IPS DF 19.7 (cell line): Measurements from ENCODE around the gene CCDC71.

Experiments
- DNase-seq: peaks from one replicate; pipeline ENCODE4 v3.0.0-alpha.2; 2013; ENCODE audit warnings: low read depth, low spot score

The CCDC71 gene

DNA sequence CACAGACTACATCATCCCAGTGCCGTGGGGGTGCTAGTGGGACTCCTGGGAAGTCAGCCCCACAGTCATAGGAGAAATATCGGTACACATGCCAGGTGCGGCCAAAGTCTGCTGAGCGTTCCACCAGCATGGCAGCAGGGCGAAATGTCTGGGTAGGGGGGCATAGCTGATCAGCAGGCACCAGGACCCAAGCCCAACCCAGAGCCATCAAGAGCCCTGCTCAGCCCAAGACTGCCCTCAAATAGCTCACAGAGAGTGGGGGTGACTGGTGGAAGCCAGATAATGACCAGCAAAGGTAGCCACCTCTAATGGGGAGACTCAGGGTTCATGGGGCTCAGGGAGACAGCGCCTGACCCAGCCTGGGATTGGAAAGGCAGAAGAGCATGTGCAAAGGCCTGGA lies 34.6 kb downstream of the CCDC71 start:
- DNase-seq = no peak

DNA sequence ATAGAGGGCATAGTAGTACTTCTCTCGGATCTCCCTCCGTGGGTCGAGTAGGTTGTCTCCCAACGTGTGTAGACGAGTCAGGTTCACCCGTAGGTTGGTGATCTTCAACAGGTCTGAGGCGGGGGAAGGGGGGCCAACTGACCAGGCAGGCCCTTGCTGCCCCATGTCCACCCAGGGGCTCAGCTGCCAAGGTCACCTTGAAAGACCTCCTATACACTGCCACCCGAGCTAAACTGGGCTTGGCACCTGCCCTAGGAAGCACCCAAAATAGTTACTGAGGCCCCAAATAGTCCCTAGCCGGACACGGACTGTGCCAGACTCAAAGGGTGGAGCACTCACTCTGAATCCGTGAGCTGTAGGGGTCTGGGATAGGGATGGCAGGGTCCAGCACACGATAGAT lies 35.1 kb downstream of the CCDC71 start:
- no peak for DNase-seq

DNA sequence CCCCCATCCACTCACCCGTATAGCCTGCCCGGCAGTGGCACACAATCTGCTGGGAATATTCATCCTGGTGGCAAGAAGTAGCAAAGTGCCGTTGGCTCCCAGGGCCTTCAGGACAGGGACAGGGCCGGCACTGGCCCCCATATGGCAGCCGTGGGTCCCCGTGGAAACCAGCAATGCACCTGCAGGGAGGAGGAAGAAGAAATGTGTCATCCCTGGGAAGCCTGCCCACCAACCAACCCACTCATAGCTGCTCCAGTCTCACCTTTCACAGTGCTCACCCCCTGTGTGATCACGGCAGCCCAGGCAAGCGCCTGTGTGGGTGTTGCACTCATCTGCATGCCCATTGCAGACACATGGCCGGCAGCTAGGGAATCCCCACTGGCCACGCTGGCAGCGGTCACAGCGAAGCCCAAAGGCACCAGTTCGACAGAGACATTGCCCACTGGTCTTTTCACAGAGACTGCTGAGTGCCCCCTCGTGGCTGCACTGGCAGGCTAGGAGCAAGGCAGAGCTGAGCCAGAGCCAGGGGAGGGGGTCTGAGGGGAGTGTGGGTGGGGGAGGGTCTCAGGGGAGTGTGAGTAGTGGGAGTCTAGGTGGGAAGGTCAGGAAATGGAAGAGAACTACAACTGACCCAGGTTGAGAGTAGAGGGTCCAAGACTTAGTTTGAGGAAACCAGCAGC lies 41.0 kb downstream of the CCDC71 start:
- no peak for DNase-seq

DNA sequence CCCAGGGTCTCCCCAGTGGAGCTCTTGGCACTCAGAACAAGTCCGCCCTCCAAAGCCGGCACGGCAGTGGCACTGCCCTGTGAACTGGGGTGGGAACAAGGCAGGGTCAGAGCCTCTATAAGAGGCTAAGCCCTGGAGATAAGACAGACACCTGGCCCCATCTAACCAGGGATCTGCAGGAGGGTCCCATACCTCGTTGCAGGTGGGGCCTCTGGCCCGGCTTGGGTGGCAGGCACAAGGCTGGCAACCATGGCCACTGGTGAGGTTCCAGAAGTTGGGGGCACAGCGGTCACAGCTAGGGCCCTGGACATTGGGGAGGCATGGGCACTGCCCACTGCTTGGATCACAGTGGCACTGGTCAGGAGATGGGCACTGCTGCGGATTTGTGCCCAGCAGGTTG lies 41.9 kb downstream of the CCDC71 start:
- DNase-seq = no peak

DNA sequence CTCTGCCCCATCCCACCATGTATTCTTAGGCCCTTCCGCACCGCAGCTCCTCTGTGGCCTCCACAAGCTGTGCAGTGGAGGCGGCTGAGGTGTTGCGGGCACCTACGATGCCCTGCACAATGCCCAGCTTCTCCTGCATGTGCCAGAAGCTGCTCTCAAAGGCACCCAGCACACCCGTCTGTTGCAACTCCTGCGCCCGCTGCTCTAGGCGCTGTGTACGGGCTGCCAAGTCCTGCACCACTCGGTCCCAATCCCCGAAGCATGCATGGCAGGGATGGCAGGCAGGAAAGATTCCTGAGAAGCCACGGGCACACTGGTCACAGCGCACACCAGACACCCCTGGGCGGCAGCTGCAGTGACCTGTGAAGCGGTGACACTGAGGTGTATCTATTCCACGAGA lies 42.4 kb downstream of the CCDC71 start:
- DNase-seq = no peak

DNA sequence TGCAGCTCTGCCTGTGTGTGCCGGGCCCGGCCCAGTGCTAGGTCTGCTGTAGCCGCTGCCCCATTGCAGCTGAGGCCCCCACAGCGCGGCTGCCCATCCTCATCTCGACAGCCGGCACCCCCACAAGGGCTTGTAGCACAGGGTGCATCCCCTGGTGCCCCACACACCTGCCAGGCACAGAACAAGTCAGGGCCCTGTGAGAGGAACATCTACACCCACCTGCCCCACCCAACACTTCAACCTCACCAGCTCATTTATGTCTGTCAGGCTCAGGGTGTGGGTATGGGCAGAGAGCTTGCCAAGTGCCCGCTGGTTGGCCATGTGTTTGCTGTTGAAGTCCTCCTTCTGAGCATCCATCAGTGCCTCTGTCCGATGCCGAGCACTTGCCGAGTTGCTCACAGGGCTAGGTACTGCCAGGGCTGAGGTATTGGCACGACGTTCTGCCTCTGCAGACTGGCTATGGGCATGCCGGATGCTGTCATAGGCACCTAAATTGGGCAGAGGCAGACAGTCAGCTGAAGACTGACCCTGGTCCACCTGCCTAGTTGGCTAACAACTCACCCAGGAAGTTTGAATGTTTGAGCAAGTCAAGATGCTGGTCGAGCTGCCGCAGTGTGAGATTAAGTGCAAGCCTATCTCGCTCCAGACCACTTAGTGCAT lies 43.1 kb downstream of the CCDC71 start:
- DNase-seq = no peak

DNA sequence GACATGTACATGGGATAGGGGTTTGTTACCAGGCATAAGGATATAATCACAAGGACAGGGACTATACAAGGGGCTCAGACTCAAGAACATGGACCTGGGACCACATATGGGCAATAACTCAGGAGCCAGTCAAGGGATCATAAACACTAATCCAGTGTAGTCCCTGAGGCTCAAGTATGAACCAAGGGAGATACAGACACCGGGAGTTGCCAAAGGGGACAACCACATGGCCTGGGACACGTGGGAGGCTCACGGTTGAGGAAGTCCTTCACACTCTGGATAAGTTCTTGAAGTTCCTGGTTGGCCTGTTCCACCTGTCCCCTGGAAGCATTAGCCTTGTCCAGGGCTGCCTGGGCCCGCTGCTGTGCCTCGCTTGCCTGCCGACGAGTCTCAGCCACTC lies 43.7 kb downstream of the CCDC71 start:
- DNase-seq = no peak

DNA sequence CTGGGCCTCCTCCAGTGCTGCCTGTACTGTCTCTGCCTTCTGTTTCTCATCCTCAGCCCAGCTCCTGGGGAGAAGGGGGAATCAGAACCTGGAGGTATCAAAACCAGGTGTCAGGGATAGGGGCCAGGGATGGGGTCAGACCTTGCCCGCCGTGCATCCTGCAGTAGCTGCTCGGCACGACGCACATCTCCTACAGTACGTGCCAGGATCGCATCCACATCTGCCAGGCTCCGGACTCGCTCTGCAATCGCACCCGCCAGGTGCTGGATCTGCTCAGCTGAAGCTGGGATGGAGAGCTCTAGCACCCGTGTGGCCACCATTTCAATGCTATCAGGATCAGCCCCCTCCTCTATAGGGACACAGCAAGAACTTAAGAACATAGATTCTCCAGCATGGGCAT lies 44.1 kb downstream of the CCDC71 start:
- DNase-seq = no peak

DNA sequence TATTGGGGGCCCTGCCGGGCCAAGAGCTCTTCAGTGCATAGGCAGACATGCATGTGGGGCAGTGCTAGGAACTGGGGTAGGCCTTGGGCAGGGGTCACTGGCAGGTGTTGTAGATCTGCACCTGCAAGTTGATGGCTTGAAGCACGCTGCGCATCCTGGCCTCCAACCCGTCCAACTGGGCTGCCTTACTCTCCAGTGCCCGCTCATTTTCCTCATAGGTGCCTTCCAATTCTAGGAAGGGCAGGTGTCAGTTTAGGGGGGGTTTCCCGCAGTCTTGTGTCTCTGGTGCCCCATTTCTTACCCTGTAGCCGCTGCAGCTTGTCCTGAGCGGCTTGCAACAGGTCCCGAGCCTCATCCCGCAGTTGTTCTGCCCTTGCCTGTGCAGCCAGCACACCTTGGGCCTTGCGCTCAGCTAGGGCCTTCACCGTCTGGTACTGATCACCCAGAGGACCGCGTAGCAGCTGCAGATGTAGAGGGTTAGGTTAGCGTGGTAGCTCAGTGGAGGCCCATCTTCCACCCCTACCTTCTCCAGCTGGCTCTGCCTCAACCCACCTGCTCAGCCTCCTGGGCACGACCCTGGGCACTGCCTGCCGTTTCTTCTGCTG lies 44.9 kb downstream of the CCDC71 start:
- no peak for DNase-seq

DNA sequence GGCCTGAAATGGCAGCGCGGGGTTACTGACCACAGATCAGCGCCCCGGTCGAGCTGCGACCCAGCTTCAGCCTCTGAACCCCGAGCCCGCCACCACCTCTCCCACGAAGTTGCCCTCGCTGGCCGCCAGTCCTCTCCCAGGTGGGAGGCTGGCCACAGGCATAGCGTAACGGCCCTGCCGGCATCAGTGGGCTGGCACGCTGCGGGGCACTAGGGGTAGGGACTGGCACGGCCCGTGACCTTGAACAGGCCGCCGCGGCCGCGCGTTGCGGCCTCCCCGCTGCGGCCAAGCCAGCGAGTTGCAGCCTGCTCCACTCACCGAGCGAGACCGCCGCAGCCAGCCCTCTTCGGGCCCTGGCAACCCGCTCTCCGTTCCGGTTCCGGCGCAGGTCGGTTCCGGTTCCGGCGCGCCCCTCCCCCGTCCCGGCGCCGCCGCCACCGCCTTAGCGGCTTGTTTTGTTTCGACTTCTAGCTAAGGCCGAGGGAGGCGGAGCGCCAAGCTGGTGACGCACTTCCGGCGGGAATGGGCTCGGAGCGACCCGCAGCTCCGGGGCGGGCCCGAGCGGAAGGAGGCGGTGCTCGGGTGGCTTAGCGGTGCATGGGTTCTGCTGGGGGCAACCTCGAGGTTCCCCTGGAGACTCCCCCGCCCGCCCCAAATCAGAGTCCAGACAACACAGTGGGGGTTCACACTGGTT lies 45.5 kb downstream of the CCDC71 start, which contains the start of gene USP19:
Gene USP19, minus strand, starts transcription at position 386 of the 694 bp plus-strand sequence. CDS start 1,678 bp downstream, outside the sequence.
- no peak for DNase-seq

DNA sequence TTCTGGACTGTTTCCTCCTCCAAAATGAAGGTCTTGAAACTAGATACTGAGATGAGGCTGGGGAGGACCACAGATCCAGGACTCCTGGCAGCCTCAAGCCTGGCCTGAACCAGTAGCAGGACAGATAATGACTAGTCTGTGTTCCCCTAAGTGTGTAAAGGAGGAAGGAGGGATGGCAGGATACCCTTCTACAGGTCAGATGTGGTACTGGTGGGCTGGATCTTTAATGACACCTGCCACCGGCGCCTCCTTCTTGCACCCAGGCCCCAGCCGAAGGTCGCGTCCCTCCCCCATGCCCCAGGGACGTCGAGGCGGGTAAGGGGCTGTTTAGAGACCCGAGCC lies 46.1 kb downstream of the CCDC71 start:
- DNase-seq = no peak

DNA sequence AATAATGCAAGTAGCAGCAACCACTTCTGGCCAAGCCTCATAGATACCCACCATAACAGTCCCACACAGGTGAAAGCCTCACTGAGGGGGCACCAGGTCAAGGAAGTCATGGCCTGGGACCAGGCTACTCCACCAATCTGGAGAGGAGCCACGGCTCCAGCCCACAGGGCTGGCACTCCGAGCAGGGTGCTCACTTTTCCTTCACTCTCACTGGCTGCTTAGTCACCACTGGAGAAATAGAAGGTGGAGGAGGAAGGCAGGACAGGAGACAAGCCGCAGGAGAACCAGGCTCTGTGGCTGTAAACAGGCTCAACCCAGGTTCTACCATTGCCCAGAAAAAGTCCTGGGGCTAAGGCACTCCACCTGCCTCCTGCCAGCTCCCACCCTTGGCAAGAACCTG lies 46.7 kb downstream of the CCDC71 start:
- no peak for DNase-seq

DNA sequence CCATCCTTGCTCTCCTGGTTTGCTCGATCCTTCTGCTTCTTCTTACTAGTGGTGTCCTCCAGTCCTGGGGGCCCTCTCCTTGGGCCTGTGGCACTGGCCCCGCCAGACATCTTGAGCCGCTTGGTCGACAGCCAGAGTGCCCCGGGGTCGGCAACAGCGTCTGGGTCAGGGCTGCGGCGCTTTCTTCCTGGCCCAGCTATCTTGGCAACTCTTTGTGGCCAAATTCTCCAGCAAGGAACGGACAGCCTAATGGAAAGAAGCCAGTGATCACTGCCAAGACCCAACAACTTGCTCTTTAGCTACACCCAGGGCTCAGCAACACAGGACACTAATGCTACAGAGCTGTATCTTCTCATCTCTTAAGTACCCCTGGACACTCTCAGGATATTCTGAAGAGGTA lies 47.1 kb downstream of the CCDC71 start:
- no peak for DNase-seq
